IPS-18c (cell line): ENCODE data around the gene TACSTD2.
"Not testable (repeated sequence)": the region's sequence is repeated elsewhere in the genome, so short reads cannot be mapped to it uniquely, and the experiment has no call there.

Source experiments
- H3K4me3 ChIP-seq: 2 replicates; pipeline ENCODE4 v1.7.0; 2013; ENCODE audit warnings: low read depth, mild to moderate bottlenecking, low read length, moderate library complexity; ENCODE audit not compliant: insufficient read depth
- H3K9me3 ChIP-seq: one replicate; pipeline ENCODE4 v1.6.1; 2013; ENCODE audit warnings: mild to moderate bottlenecking, low read length, moderate library complexity; ENCODE audit not compliant: control insufficient read depth, insufficient read depth

Gene TACSTD2

DNA sequence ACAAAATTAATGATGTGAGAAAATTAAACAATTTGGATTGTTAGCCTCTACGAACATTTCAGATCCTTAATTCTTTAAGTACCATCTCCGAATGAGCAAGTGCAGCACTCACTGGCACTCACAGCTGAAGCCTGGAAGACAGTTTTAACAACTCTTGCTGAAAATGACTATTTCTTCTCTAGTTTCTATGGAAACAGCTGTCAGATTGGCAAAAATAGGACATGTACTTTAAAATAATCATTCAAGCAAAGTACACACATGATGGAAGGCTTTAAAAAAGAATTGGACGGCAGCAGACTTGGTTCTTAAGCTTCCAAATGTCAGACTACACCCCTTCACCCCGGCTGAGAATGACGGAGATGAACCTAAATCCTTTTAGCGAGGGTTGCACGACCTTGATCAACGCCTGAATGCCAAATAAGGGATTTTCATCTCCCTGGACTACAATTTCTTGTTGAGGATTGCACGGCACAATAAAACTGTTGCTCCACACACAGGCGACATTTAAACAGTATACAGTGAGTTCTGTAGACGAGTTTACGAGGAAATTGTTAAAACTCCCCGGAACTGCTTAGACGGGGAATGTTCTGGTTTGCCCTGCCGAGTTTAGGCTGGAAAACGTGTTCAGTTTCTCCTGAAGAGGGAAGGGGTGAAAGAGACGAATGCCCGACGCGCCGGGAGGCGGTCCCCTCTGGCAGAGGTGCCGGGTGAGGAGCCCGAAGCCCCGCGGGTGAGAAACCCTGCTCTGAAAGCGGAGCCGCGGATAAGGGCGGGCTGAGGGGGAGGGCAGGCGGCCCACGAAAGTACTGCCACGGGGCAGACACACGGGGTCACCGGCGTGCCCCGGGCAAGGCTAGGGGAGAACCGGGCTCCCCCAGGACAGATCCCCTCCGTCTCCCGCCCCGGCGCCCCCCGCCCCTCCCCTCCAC, 31.2 kb downstream of the TACSTD2 start:
- Histone ChIP-seq H3K4me3 (peak overlapping the region; percentile 69), H3K9me3 (no peaks in the 10 kb centered on the region)

DNA sequence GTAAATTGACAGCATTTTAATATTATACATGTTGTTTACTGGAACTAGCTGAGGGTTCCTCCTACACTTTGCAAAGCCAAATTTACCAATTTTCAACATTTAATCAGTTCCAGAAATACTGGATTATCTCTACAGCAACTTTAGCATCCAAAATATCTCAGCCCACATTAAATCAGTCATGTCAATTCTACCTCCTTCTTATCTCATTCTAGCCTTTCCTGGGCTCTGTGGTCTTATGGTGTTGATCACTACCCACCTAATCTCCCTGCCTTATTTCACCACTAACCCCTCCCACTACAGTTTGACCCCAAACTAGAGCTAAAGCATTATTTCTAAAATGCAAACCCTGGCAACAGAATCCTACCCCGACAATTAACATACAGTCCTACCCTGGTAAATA, 33.8 kb downstream of the TACSTD2 start:
- Histone ChIP-seq H3K4me3 (no peak overlapping the region), H3K9me3 (no peaks in the 10 kb centered on the region)

DNA sequence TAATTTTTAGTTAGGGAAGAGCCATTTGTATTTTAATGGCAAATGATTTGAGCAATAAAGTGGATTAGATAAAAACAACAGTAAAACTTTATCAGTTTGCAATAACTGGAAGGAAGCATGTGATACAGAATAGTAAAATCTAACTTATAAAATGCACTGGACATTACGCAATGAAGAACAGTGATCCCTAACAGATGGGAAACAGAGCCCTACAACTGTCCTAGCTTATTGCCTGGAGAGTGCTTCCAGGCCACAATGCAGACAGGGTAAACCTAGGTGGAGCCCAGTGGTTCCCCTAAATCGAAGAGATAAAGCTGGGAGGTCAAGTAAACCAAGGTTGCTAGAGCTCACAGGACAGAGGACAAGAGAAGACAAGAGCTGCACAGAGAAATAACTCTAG, 37.5 kb downstream of the TACSTD2 start:
- H3K4me3 ChIP-seq: no peak overlapping the region
- H3K9me3 ChIP-seq: no peaks in the 10 kb centered on the region

DNA sequence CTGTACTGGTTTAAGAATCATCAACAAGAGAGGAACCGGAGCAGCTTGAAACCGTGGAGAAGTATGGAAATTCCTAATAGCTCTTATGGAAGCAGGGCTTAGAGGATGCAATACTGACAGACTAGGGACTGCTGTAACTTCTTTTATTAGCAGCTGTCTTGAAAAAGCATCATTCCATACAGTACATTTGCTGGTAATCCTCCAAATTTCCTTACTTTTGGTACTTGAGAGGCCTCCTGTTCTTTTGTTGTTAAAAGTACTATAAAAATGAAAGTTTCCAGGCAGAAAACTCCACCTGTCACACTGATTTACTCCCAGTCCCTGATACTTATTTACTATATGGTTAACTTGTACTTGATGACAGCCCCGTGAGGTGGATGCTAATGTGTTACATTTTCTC, 38.2 kb downstream of the TACSTD2 start:
- Histone ChIP-seq H3K9me3 (no peaks in the 10 kb centered on the region), H3K4me3 (no peak overlapping the region)

DNA sequence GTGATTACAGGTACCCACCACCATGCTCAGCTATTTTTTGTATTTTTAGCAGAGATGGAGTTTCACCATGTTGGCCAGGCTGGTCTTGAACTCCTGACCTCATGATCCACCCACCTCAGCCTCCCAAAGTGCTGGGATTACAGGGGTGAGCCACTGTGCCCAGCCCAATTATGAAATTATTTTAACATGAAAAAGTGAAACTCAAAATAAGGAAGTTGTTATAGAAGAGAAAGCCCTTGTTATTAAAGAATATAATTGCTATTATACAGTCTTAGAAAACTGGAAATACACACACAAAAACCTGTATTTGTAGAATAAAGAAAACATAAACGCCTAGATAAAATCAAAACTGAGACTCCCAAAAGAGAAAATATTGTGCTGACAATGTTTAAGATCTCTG, 45.2 kb downstream of the TACSTD2 start:
- not testable (repeated sequence) for H3K9me3 ChIP-seq, H3K4me3 ChIP-seq

DNA sequence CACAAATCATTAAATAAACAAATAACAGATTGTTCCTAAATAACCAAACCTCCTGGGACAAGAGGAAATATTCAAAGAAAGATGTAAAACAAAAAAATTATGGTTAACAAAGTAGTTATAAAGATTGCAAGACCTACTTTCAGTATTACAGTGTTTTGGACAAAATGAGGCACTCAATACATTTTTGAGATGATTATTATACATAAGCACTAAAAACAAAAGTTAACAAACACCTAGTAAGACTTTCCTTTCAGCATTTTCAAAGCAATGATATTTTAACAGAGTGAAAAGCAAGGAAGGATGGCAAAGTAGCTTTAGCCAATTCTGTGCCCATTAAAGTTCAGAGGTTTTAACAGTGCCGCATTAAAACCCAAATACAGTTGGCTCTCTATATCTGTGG, 47.8 kb downstream of the TACSTD2 start:
- H3K9me3 ChIP-seq: no peaks in the 10 kb centered on the region
- H3K4me3 ChIP-seq: no peak overlapping the region

DNA sequence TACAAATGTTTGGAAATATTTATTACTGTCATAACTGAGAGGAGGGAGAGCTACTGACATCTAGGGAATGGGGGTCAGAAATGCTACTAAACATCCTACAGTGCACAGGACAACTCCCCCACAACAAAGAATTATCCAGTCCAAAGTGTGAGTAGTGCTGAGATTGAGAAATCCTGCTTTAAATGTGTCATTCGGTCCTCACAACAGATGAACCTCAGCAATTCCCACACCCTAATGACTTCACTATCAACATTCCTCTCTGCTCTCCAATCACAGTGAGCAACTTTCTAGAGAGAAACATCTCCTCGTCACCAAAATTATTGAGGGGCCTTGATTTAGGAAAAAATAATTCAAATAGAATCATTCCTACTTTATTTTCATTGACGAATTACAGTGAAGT, 48.5 kb downstream of the TACSTD2 start:
- no peaks in the 10 kb centered on the region for H3K9me3 ChIP-seq
- H3K4me3 ChIP-seq: no peak overlapping the region
